WTC11 (cell line): ENCODE measurements around the gene GJD2.

Experiments
- FOXJ3 ChIP-seq: sonication (generic); formaldehyde crosslinking; IDR thresholded peaks from 2 replicates; pipeline ENCODE4 v1.9.0; 2021; ENCODE audit warnings: missing genetic modification reagents, mild to moderate bottlenecking, borderline replicate concordance
- GABPB1 ChIP-seq: sonication (generic); formaldehyde crosslinking; IDR thresholded peaks from 2 replicates; pipeline ENCODE4 v1.8.1; 2023; ENCODE audit warnings: mild to moderate bottlenecking, missing genetic modification reagents
- GTF2I ChIP-seq: fragments of 250-450 bp; sonication (Bioruptor Pico); conservative IDR thresholded peaks from 2 replicates; pipeline ENCODE4 v1.4.0; 2021; ENCODE audit warnings: mild to moderate bottlenecking
- JUN ChIP-seq: sonication (generic); formaldehyde crosslinking; IDR thresholded peaks from 2 replicates; pipeline ENCODE4 v1.8.0; 2023; ENCODE audit warnings: mild to moderate bottlenecking, missing genetic modification reagents
- MAX ChIP-seq: sonication (generic); formaldehyde crosslinking; IDR thresholded peaks from 2 replicates; pipeline ENCODE4 v1.8.0; 2022; ENCODE audit warnings: mild to moderate bottlenecking, missing genetic modification reagents
- SMAD4 ChIP-seq: sonication (generic); formaldehyde crosslinking; IDR thresholded peaks from 2 replicates; pipeline ENCODE4 v1.8.0; 2022; ENCODE audit warnings: mild to moderate bottlenecking, missing genetic modification reagents
- TCF7 ChIP-seq: sonication (generic); formaldehyde crosslinking; IDR thresholded peaks from 2 replicates; pipeline ENCODE4 v1.8.0; 2022; ENCODE audit warnings: mild to moderate bottlenecking, low read depth, missing genetic modification reagents, moderate library complexity
- USF2 ChIP-seq: sonication (generic); formaldehyde crosslinking; IDR thresholded peaks from 2 replicates; pipeline ENCODE4 v1.8.1; 2023; ENCODE audit warnings: mild to moderate bottlenecking, missing genetic modification reagents, moderate library complexity
- ZMAT4 ChIP-seq: fragments of 250-450 bp; sonication (Bioruptor Pico); IDR thresholded peaks from 2 replicates; pipeline ENCODE4 v1.9.0; 2021; ENCODE audit warnings: mild to moderate bottlenecking
- ZNF121 ChIP-seq: sonication (generic); formaldehyde crosslinking; IDR thresholded peaks from 2 replicates; pipeline ENCODE4 v1.8.0; 2023; ENCODE audit warnings: missing genetic modification reagents
- ZNF232 ChIP-seq: sonication (generic); formaldehyde crosslinking; IDR thresholded peaks from 2 replicates; pipeline ENCODE4 v1.8.0; 2022; ENCODE audit warnings: mild to moderate bottlenecking, missing genetic modification reagents
- ZNF416 ChIP-seq: fragments of 250-450 bp; sonication (Bioruptor Pico); IDR thresholded peaks from 2 replicates; pipeline ENCODE4 v1.9.0; 2021; ENCODE audit warnings: mild to moderate bottlenecking, inconsistent platforms
- TF ChIP-seq, protein P1 (sequence below): fragments of 200-600 bp; IDR thresholded peaks from 2 replicates; pipeline ENCODE4 v1.8.0; 2022; ENCODE audit warnings: antibody characterized with exemption
- TF ChIP-seq, protein P2 (sequence below): sonication (generic); formaldehyde crosslinking; IDR thresholded peaks from 2 replicates; pipeline ENCODE4 v1.8.0; 2022; ENCODE audit warnings: missing genetic modification reagents

- TF ChIP-seq TCF7 (CRISPR knock-in tag) = no peak
- no peak for TF ChIP-seq JUN (CRISPR knock-in tag)
- TF ChIP-seq, protein P1, sequence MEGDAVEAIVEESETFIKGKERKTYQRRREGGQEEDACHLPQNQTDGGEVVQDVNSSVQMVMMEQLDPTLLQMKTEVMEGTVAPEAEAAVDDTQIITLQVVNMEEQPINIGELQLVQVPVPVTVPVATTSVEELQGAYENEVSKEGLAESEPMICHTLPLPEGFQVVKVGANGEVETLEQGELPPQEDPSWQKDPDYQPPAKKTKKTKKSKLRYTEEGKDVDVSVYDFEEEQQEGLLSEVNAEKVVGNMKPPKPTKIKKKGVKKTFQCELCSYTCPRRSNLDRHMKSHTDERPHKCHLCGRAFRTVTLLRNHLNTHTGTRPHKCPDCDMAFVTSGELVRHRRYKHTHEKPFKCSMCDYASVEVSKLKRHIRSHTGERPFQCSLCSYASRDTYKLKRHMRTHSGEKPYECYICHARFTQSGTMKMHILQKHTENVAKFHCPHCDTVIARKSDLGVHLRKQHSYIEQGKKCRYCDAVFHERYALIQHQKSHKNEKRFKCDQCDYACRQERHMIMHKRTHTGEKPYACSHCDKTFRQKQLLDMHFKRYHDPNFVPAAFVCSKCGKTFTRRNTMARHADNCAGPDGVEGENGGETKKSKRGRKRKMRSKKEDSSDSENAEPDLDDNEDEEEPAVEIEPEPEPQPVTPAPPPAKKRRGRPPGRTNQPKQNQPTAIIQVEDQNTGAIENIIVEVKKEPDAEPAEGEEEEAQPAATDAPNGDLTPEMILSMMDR = no peak
- TF ChIP-seq SMAD4 = no peak
- TF ChIP-seq, protein P2, sequence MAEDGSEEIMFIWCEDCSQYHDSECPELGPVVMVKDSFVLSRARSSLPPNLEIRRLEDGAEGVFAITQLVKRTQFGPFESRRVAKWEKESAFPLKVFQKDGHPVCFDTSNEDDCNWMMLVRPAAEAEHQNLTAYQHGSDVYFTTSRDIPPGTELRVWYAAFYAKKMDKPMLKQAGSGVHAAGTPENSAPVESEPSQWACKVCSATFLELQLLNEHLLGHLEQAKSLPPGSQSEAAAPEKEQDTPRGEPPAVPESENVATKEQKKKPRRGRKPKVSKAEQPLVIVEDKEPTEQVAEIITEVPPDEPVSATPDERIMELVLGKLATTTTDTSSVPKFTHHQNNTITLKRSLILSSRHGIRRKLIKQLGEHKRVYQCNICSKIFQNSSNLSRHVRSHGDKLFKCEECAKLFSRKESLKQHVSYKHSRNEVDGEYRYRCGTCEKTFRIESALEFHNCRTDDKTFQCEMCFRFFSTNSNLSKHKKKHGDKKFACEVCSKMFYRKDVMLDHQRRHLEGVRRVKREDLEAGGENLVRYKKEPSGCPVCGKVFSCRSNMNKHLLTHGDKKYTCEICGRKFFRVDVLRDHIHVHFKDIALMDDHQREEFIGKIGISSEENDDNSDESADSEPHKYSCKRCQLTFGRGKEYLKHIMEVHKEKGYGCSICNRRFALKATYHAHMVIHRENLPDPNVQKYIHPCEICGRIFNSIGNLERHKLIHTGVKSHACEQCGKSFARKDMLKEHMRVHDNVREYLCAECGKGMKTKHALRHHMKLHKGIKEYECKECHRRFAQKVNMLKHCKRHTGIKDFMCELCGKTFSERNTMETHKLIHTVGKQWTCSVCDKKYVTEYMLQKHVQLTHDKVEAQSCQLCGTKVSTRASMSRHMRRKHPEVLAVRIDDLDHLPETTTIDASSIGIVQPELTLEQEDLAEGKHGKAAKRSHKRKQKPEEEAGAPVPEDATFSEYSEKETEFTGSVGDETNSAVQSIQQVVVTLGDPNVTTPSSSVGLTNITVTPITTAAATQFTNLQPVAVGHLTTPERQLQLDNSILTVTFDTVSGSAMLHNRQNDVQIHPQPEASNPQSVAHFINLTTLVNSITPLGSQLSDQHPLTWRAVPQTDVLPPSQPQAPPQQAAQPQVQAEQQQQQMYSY (CRISPR knock-in tag) = no peak
- TF ChIP-seq ZMAT4 (CRISPR knock-in tag) = no peak
- no peak for TF ChIP-seq FOXJ3 (CRISPR knock-in tag)
- no peak for TF ChIP-seq ZNF232 (CRISPR knock-in tag)
- TF ChIP-seq USF2 (CRISPR knock-in tag) = no peak
- no peak for TF ChIP-seq GTF2I (CRISPR knock-in tag)
- no peak for TF ChIP-seq MAX (CRISPR knock-in tag)
- TF ChIP-seq GABPB1 = no peak
- TF ChIP-seq ZNF416 (CRISPR knock-in tag) = no peak
- TF ChIP-seq ZNF121 (CRISPR knock-in tag) = no peak
These were observed 40.2 kb downstream of the GJD2 start for GRCh38 chr15:34714476-34715121.
